Naive B cell (primary cell): Measurements from ENCODE around the gene FBXO27. TPM values are rescaled to one million over a fixed set of nuclear protein-coding genes. Genes with fewer than 3 reads are reported as not detected.
A peak's percentile ranks its signal among the peaks of the same experiment; 100 is the strongest.

ENCODE experiments used
- ATAC-seq, 2 donors: fragments of 150-1000 bp; cut with Tn5 transposase; 2 replicates each; pipeline ENCODE4 v1.10.0; 2021; ENCODE audit warnings: low read depth in 2 of 2, mild to moderate bottlenecking in 2 of 2, moderate library complexity in 2 of 2
- DNase-seq: peaks from one replicate; pipeline ENCODE4 v3.0.0; 2022
- H3K27ac Mint-ChIP-seq, 6 donors: one replicate each; pipeline ENCODE4 v1.8.0; 2020 to 2022; ENCODE audit warnings: mild to moderate bottlenecking in 6 of 6, mixed read lengths in 6 of 6, moderate library complexity in 5 of 6, inconsistent platforms in 2 of 6
- H3K27me3 Mint-ChIP-seq, 3 donors: one replicate each; pipeline ENCODE4 v1.8.0; 2021 to 2022; ENCODE audit warnings: mixed read lengths in 3 of 3, mild to moderate bottlenecking in 1 of 3
- H3K36me3 Mint-ChIP-seq, 2 donors: one replicate each; pipeline ENCODE4 v1.8.0; 2020 to 2022; ENCODE audit warnings: mixed read lengths in 2 of 2, inconsistent platforms in 1 of 2, mild to moderate bottlenecking in 1 of 2
- H3K4me1 Mint-ChIP-seq, 3 donors: one replicate each; pipeline ENCODE4 v1.8.0; 2020 to 2022; ENCODE audit warnings: mixed read lengths in 3 of 3, inconsistent platforms in 1 of 3, mild to moderate bottlenecking in 1 of 3, moderate library complexity in 1 of 3
- H3K4me3 Mint-ChIP-seq, 8 donors: one replicate each; pipeline ENCODE4 v1.8.0; 2020 to 2022; ENCODE audit warnings: mild to moderate bottlenecking in 8 of 8, mixed read lengths in 8 of 8, moderate library complexity in 8 of 8, inconsistent platforms in 2 of 8
- H3K9me3 Mint-ChIP-seq, 7 donors: one replicate each; pipeline ENCODE4 v1.8.0; 2020 to 2022; ENCODE audit warnings: mixed read lengths in 7 of 7, mild to moderate bottlenecking in 5 of 7, inconsistent platforms in 2 of 7, moderate library complexity in 1 of 7
- polyA plus RNA-seq, 6 donors: library from polyadenylated mRNA; unstranded; fragments of 300-500 nt; fragmentation: Illumina TruSeq; gene quantifications; one replicate each; pipeline ENCODE4 v1.2.3, GENCODE V29; 2021; ENCODE audit warnings: low read depth in 6 of 6

The FBXO27 gene
- polyA plus RNA-seq, 6 donors from 2014 or later: not detected

GRCh38 chr19:39057615-39058014 lies 25.3 kb upstream of the FBXO27 start:
- ATAC-seq (no peak), DNase-seq (no peak)
- Mint-ChIP-seq H3K36me3 (no peaks in the 10 kb centered on the region), H3K9me3 (peaks cover 0 to 7% (median 6%) of the 10 kb centered on the region in 7 donors), H3K4me3 (no peak overlapping the region), H3K27me3 (peaks cover 8 to 26% (median 12%) of the 10 kb centered on the region in 3 donors), H3K4me1 (no peaks in the 10 kb centered on the region), H3K27ac (peak overlapping the region in 1 of 6 donors; percentile 52)

- no peak for ATAC-seq
- Mint-ChIP-seq H3K36me3 (peaks cover 0 to 5% of the 10 kb centered on the region in 2 donors), H3K4me3 (no peak overlapping the region), H3K27ac (no peak overlapping the region), H3K9me3 (peaks cover 0 to 7% (median 4%) of the 10 kb centered on the region in 7 donors), H3K27me3 (peaks cover 5 to 19% (median 11%) of the 10 kb centered on the region in 3 donors), H3K4me1 (peaks cover 0 to 3% (median 0%) of the 10 kb centered on the region in 3 donors)
- no peak for DNase-seq
These were observed 21.7 kb upstream of the FBXO27 start for GRCh38 chr19:39054091-39054470.

GRCh38 chr19:39053276-39054090 lies 21.1 kb upstream of the FBXO27 start:
- no peak overlapping the region for H3K27ac Mint-ChIP-seq
- no peak for DNase-seq

GRCh38 chr19:39052846-39053245 lies 20.5 kb upstream of the FBXO27 start:
- Mint-ChIP-seq H3K9me3 (peaks cover 0 to 9% (median 4%) of the 10 kb centered on the region in 7 donors), H3K4me3 (no peak overlapping the region), H3K27ac (no peak overlapping the region), H3K4me1 (peaks cover 0 to 4% (median 0%) of the 10 kb centered on the region in 3 donors), H3K36me3 (peaks cover 0 to 8% of the 10 kb centered on the region in 2 donors), H3K27me3 (peaks cover 5 to 25% (median 9%) of the 10 kb centered on the region in 3 donors)
- ATAC-seq: no peak
- no peak for DNase-seq

More at GRCh38 chr19:39053276-39054090, 21.1 kb upstream of the FBXO27 start:
- no peak for ATAC-seq
- H3K9me3 Mint-ChIP-seq: peaks cover 0 to 9% (median 4%) of the 10 kb centered on the region in 7 donors
- H3K36me3 Mint-ChIP-seq: peaks cover 0 to 8% of the 10 kb centered on the region in 2 donors
- peaks cover 5 to 22% (median 11%) of the 10 kb centered on the region in 3 donors for H3K27me3 Mint-ChIP-seq
- H3K4me3 Mint-ChIP-seq: no peak overlapping the region
- peaks cover 0 to 4% (median 0%) of the 10 kb centered on the region in 3 donors for H3K4me1 Mint-ChIP-seq

- peaks cover 0 to 8% of the 10 kb centered on the region in 2 donors for H3K36me3 Mint-ChIP-seq
- H3K4me1 Mint-ChIP-seq: peaks cover 0 to 4% (median 0%) of the 10 kb centered on the region in 3 donors
- DNase-seq (peak; percentile 35), ATAC-seq (peak in 1 of 2 donors; percentile 39)
- peaks cover 0 to 9% (median 2%) of the 10 kb centered on the region in 7 donors for H3K9me3 Mint-ChIP-seq
- no peak overlapping the region for H3K4me3 Mint-ChIP-seq
- no peak overlapping the region for H3K27ac Mint-ChIP-seq
- peaks cover 3 to 30% (median 5%) of the 10 kb centered on the region in 3 donors for H3K27me3 Mint-ChIP-seq
These were observed 19.9 kb upstream of the FBXO27 start for GRCh38 chr19:39052243-39052746.

GRCh38 chr19:39047073-39047472 lies 14.7 kb upstream of the FBXO27 start:
- ATAC-seq (no peak), DNase-seq (no peak)
- Mint-ChIP-seq H3K9me3 (peaks cover 0 to 11% (median 4%) of the 10 kb centered on the region in 7 donors), H3K36me3 (peaks cover 0 to 14% of the 10 kb centered on the region in 2 donors), H3K4me1 (peaks cover 0 to 4% (median 0%) of the 10 kb centered on the region in 3 donors), H3K4me3 (no peak overlapping the region), H3K27me3 (peaks cover 6 to 25% (median 14%) of the 10 kb centered on the region in 3 donors), H3K27ac (no peak overlapping the region)

- peaks cover 6 to 25% (median 14%) of the 10 kb centered on the region in 3 donors for H3K27me3 Mint-ChIP-seq
- H3K4me1 Mint-ChIP-seq: peaks cover 0 to 4% (median 0%) of the 10 kb centered on the region in 3 donors
- peak overlapping the region in 1 of 6 donors; percentile 3 for H3K27ac Mint-ChIP-seq
- H3K4me3 Mint-ChIP-seq: no peak overlapping the region
- peak in 1 of 2 donors; percentile 20 for ATAC-seq
- no peak for DNase-seq
- peaks cover 0 to 14% of the 10 kb centered on the region in 2 donors for H3K36me3 Mint-ChIP-seq
- peaks cover 0 to 12% (median 4%) of the 10 kb centered on the region in 7 donors for H3K9me3 Mint-ChIP-seq
These were observed 13.9 kb upstream of the FBXO27 start for GRCh38 chr19:39046037-39046821.

- DNase-seq (no peak), ATAC-seq (no peak)
- Mint-ChIP-seq H3K4me3 (no peak overlapping the region), H3K27me3 (peaks cover 8 to 29% (median 14%) of the 10 kb centered on the region in 3 donors), H3K9me3 (peaks cover 1 to 16% (median 6%) of the 10 kb centered on the region in 7 donors), H3K27ac (peak overlapping the region in 1 of 6 donors; percentile 36), H3K4me1 (peaks cover 0 to 4% (median 0%) of the 10 kb centered on the region in 3 donors), H3K36me3 (peaks cover 0 to 18% of the 10 kb centered on the region in 2 donors)
These were observed 13.2 kb upstream of the FBXO27 start for GRCh38 chr19:39045506-39045905.

GRCh38 chr19:39038098-39038497 lies 5.7 kb upstream of the FBXO27 start:
- no peak overlapping the region for H3K4me3 Mint-ChIP-seq
- no peaks in the 10 kb centered on the region for H3K4me1 Mint-ChIP-seq
- H3K27ac Mint-ChIP-seq: no peak overlapping the region
- ATAC-seq (no peak), DNase-seq (no peak)
- peaks cover 2 to 5% (median 4%) of the 10 kb centered on the region in 7 donors for H3K9me3 Mint-ChIP-seq
- H3K27me3 Mint-ChIP-seq: peaks cover 11 to 38% (median 14%) of the 10 kb centered on the region in 3 donors
- H3K36me3 Mint-ChIP-seq: peaks cover 0 to 8% of the 10 kb centered on the region in 2 donors

- H3K27ac Mint-ChIP-seq: peak overlapping the region in 1 of 6 donors; percentile 19
- peaks cover 2 to 5% (median 4%) of the 10 kb centered on the region in 7 donors for H3K9me3 Mint-ChIP-seq
- no peaks in the 10 kb centered on the region for H3K4me1 Mint-ChIP-seq
- H3K27me3 Mint-ChIP-seq: peaks cover 11 to 47% (median 14%) of the 10 kb centered on the region in 3 donors
- DNase-seq (no peak), ATAC-seq (no peak)
- H3K4me3 Mint-ChIP-seq: no peak overlapping the region
- peaks cover 0 to 8% of the 10 kb centered on the region in 2 donors for H3K36me3 Mint-ChIP-seq
These were observed 4.8 kb upstream of the FBXO27 start for GRCh38 chr19:39037194-39037593.

GRCh38 chr19:39036581-39036980 lies 4.2 kb upstream of the FBXO27 start:
- no peaks in the 10 kb centered on the region for H3K4me1 Mint-ChIP-seq
- no peak overlapping the region for H3K27ac Mint-ChIP-seq
- H3K4me3 Mint-ChIP-seq: no peak overlapping the region
- peaks cover 0 to 8% of the 10 kb centered on the region in 2 donors for H3K36me3 Mint-ChIP-seq
- H3K9me3 Mint-ChIP-seq: peaks cover 2 to 5% (median 4%) of the 10 kb centered on the region in 7 donors
- DNase-seq: no peak
- ATAC-seq: no peak
- H3K27me3 Mint-ChIP-seq: peaks cover 11 to 47% (median 14%) of the 10 kb centered on the region in 3 donors

GRCh38 chr19:39031368-39032062 lies 834 bp downstream of the FBXO27 start:
- peak overlapping the region in 7 of 8 donors; percentile 56 to 86 (median 73) for H3K4me3 Mint-ChIP-seq
- no peak overlapping the region for H3K27ac Mint-ChIP-seq
- peaks cover 4 to 8% of the 10 kb centered on the region in 2 donors for H3K36me3 Mint-ChIP-seq
- peaks cover 0 to 12% (median 4%) of the 10 kb centered on the region in 7 donors for H3K9me3 Mint-ChIP-seq
- ATAC-seq (peak; percentile 67 to 72), DNase-seq (peak; percentile 21)
- peaks cover 7 to 47% (median 12%) of the 10 kb centered on the region in 3 donors for H3K27me3 Mint-ChIP-seq
- H3K4me1 Mint-ChIP-seq: peaks cover 0 to 6% (median 5%) of the 10 kb centered on the region in 3 donors
